ENCODE measurements around the gene MEOX2.

DNA sequence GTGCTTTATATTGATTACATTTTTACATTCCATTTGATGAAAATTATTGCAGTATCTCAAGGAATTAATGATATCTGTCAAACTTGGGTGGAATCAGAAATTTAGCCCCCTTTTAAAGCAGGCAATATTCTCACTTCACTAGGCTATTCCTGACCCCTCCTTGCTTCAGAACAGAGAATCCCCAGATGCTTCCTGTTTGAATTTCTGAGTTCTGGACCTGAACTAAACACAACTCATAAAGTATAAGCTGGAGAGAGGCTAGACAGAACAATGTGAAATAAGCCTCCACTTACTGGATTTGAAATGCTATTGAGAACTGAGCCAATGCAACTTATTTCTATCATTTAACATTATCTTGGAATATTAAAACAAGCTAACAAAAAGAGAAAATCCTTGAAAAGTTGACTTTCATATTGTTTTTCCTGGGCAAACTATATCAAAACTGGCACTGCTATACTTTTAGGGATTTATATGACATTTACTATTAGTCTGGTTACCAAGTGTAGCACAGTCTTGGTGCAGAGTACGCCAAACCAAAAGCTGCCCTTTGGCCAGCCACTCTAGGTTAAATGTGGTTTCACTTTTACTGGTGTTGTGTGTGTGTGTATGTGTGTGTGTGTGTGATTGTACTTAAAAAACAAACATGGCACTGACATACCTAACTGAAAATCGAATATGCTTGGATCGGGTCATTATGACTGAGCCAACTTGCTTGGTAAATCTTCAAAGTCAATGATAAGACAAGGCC, 105.7 kb downstream of the MEOX2 start:
- TF ChIP-seq GABPA (IDR thresholded peaks at IDR 0.05; ENCODE audit: low read depth): no peak
- TF ChIP-seq SPI1 (IDR thresholded peaks at IDR 0.05; ENCODE audit: borderline replicate concordance, low read depth): no peak
